Panc1 (cell line): ENCODE data around the gene SEC14L2. TPM values are rescaled to one million over a fixed set of nuclear protein-coding genes. Genes with fewer than 3 reads are reported as not detected.

Source experiments
- ATAC-seq: fragments of 200-7000 bp; cut with Tn5 transposase; 2 replicates; pipeline ENCODE4 v1.9.1; 2020; ENCODE audit warnings: mild to moderate bottlenecking, moderate library complexity
- BruUV-seq: library from RNA; stranded (reverse); fragments of 400-500 nt; replicated peaks from 2 replicates; lab custom pipeline; 2021; lab: Mats Ljungman, UMichigan
- CTCF ChIA-PET: fragments of 300-600 bp; sonication (Branson Sonifier 250); formaldehyde crosslinking; loops from one replicate; lab custom pipeline; 2022; ENCODE audit warnings: antibody characterized with exemption; lab: Charles Lee
- POLR2A ChIA-PET: fragments of 300-600 bp; sonication (Branson Sonifier 250); formaldehyde crosslinking; loops from one replicate; lab custom pipeline; 2022; ENCODE audit warnings: antibody characterized with exemption; lab: Charles Lee
- DNase-seq: peaks from one replicate; pipeline ENCODE4 v3.0.0-alpha.2; 2010; ENCODE audit warnings: low read depth, low spot score
- H3K27ac ChIP-seq: 2 replicates; pipeline ENCODE4 v1.5.1; 2011; ENCODE audit warnings: mild to moderate bottlenecking, low read length, inconsistent platforms
- H3K27me3 ChIP-seq: fragments of 200-500 bp; sonication (Bioruptor generic); 2 replicates; pipeline ENCODE4 v1.6.0; 2014; ENCODE audit warnings: low read length, inconsistent platforms; ENCODE audit not compliant: control insufficient read depth, insufficient read depth
- H3K36me3 ChIP-seq: fragments of 200-500 bp; sonication (Bioruptor generic); 2 replicates; pipeline ENCODE4 v1.5.1; 2014; ENCODE audit warnings: inconsistent platforms, mild to moderate bottlenecking, low read length, moderate library complexity; ENCODE audit not compliant: control insufficient read depth, insufficient read depth
- H3K4me1 ChIP-seq: 2 replicates; pipeline ENCODE4 v1.5.1; 2011; ENCODE audit warnings: inconsistent platforms, mild to moderate bottlenecking, low read length, moderate library complexity; ENCODE audit not compliant: control insufficient read depth, insufficient read depth
- H3K4me3 ChIP-seq, 2 experiments: 2 replicates each; pipeline ENCODE4 v1.5.1; 2011 to 2012; ENCODE audit warnings: low read depth in 2 of 2, low read length in 2 of 2, mild to moderate bottlenecking in 2 of 2, inconsistent platforms in 1 of 2, moderate library complexity in 1 of 2
- H3K9me3 ChIP-seq: fragments of 200-500 bp; sonication (Bioruptor generic); 2 replicates; pipeline ENCODE4 v1.5.1; 2014; ENCODE audit warnings: low read depth, mild to moderate bottlenecking, inconsistent platforms, low read length, moderate library complexity; ENCODE audit not compliant: control insufficient read depth, insufficient read depth
- POLR2AphosphoS5 ChIP-seq: IDR thresholded peaks from 2 replicates; pipeline ENCODE4 v1.6.1; 2012; ENCODE audit warnings: mild to moderate bottlenecking, low read depth, low read length, moderate library complexity
- SIN3A ChIP-seq: IDR thresholded peaks from 2 replicates; pipeline ENCODE4 v1.6.1; 2012; ENCODE audit warnings: low read depth, mild to moderate bottlenecking, low read length, moderate library complexity, borderline replicate concordance; ENCODE audit not compliant: insufficient read depth
- TCF7L2 ChIP-seq: IDR thresholded peaks from 2 replicates; pipeline ENCODE4 v1.6.1; 2011; ENCODE audit warnings: mild to moderate bottlenecking, low read depth, low read length, inconsistent platforms
- in situ Hi-C: cut with HindIII; loops from 2 replicates; pipeline ENCODE4 v1.10.0; 2016; ENCODE audit warnings: low sequenced_read_pairs, low pct_unique_long_range_greater_than_20kb
- intact Hi-C: fragments of 100-400 bp; cut with micrococcal nuclease; formaldehyde crosslinking; loops from one replicate; pipeline ENCODE4 v1.10.0; 2022; ENCODE audit not compliant: unreplicated experiment
- total RNA-seq: library from RNA; stranded (reverse); gene quantifications from one replicate; pipeline ENCODE4 v1.2.1, GENCODE V29; 2021; ENCODE audit not compliant: unreplicated experiment
- TF ChIP-seq, protein P1 (sequence below): fragments of 450-650 bp; IDR thresholded peaks from 2 replicates; pipeline ENCODE4 v1.5.1; 2017; ENCODE audit warnings: mild to moderate bottlenecking
- TF ChIP-seq, protein P2 (sequence below), 2 experiments: IDR thresholded peaks; 2 replicates each; pipeline ENCODE4 v1.6.1; 2011 to 2012; ENCODE audit warnings: low read depth in 2 of 2, control low read depth in 1 of 2, low read length in 1 of 2, mild to moderate bottlenecking in 1 of 2, moderate library complexity in 1 of 2; ENCODE audit not compliant: insufficient read depth in 1 of 2

Gene SEC14L2
- total RNA-seq, 1 experiment from 2014 or later, result 10.7 TPM

DNA sequence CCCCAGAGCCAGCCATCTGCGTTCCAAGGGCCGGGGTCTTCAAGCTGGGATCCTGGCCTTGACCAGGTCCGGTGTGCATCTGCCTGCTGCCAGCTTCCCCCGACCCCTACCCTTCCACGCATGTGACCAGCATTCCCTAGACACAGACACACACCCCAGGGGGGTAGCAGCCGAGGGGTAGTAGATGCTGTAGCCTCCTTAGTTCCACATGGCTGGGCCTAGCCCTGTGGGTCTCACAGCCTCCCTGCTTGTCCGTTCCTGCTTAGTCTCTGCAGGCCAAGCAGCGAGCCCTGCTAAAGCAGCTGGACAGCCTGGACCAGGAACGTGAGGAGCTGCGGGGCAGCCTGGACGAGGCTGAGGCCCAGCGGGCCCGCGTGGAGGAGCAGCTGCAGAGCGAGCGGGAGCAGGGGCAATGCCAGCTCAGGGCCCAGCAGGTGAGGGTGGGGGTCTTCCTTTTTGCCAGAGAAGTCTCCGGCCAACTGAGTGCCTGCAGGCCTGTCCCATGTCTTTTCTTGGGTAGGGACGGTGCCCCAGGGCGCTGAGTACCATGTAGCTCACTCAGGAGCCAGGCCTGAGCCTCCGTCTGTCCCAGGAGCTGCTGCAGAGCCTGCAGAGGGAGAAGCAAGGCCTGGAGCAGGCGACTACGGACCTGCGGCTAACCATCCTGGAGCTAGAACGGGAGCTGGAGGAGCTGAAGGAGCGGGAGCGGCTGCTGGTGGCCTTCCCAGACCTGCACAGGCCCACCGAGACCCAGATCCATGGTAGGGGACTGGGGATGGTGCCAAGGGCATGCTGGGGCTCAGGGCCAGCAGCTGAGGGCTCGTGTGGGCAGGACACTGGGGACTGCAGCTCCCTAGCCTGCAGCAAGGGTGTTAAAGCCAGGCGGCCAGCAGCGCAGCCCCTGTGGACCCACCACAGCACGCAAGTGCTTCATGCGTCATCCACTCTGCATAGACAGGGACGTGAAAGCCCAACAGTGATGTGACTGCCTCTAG lies 23.2 kb upstream of the SEC14L2 start:
- no peak for TF ChIP-seq SIN3A
- TF ChIP-seq POLR2AphosphoS5, result no peak
- TF ChIP-seq, protein P1, sequence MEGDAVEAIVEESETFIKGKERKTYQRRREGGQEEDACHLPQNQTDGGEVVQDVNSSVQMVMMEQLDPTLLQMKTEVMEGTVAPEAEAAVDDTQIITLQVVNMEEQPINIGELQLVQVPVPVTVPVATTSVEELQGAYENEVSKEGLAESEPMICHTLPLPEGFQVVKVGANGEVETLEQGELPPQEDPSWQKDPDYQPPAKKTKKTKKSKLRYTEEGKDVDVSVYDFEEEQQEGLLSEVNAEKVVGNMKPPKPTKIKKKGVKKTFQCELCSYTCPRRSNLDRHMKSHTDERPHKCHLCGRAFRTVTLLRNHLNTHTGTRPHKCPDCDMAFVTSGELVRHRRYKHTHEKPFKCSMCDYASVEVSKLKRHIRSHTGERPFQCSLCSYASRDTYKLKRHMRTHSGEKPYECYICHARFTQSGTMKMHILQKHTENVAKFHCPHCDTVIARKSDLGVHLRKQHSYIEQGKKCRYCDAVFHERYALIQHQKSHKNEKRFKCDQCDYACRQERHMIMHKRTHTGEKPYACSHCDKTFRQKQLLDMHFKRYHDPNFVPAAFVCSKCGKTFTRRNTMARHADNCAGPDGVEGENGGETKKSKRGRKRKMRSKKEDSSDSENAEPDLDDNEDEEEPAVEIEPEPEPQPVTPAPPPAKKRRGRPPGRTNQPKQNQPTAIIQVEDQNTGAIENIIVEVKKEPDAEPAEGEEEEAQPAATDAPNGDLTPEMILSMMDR, result no peak
- TF ChIP-seq, protein P2, sequence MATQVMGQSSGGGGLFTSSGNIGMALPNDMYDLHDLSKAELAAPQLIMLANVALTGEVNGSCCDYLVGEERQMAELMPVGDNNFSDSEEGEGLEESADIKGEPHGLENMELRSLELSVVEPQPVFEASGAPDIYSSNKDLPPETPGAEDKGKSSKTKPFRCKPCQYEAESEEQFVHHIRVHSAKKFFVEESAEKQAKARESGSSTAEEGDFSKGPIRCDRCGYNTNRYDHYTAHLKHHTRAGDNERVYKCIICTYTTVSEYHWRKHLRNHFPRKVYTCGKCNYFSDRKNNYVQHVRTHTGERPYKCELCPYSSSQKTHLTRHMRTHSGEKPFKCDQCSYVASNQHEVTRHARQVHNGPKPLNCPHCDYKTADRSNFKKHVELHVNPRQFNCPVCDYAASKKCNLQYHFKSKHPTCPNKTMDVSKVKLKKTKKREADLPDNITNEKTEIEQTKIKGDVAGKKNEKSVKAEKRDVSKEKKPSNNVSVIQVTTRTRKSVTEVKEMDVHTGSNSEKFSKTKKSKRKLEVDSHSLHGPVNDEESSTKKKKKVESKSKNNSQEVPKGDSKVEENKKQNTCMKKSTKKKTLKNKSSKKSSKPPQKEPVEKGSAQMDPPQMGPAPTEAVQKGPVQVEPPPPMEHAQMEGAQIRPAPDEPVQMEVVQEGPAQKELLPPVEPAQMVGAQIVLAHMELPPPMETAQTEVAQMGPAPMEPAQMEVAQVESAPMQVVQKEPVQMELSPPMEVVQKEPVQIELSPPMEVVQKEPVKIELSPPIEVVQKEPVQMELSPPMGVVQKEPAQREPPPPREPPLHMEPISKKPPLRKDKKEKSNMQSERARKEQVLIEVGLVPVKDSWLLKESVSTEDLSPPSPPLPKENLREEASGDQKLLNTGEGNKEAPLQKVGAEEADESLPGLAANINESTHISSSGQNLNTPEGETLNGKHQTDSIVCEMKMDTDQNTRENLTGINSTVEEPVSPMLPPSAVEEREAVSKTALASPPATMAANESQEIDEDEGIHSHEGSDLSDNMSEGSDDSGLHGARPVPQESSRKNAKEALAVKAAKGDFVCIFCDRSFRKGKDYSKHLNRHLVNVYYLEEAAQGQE (IDR thresholded peaks at IDR 0.05; ENCODE audit: insufficient read depth in 1 of 2, low read depth in 2 of 2, low read length in 1 of 2), result no peak
- TF ChIP-seq TCF7L2, result no peak
- in situ Hi-C loops, result no loop called here
- BruUV-seq, result no TSS peak
- Histone ChIP-seq H3K36me3 (no peaks in the 10 kb centered on the region), H3K9me3 (no peaks in the 10 kb centered on the region), H3K4me3 (no peak overlapping the region), H3K27ac (no peak overlapping the region), H3K27me3 (no peaks in the 10 kb centered on the region), H3K4me1 (no peaks in the 10 kb centered on the region; the same call in 1 of the 2 replicates)
- ChIA-PET CTCF (interaction anchor here (0.6 to 0.7 kb wide), 2 partner anchors 119 to 192 kb away, joined by 3 read pairs; no protein-coding TSS in a partner anchor), POLR2A (interaction anchor here (1.1 kb wide), 1 partner anchor 11 kb away, joined by 3 read pairs; no protein-coding TSS in a partner anchor)
- ATAC-seq (peak; percentile 39), DNase-seq (no peak)
- intact Hi-C loops, result no loop called here

DNA sequence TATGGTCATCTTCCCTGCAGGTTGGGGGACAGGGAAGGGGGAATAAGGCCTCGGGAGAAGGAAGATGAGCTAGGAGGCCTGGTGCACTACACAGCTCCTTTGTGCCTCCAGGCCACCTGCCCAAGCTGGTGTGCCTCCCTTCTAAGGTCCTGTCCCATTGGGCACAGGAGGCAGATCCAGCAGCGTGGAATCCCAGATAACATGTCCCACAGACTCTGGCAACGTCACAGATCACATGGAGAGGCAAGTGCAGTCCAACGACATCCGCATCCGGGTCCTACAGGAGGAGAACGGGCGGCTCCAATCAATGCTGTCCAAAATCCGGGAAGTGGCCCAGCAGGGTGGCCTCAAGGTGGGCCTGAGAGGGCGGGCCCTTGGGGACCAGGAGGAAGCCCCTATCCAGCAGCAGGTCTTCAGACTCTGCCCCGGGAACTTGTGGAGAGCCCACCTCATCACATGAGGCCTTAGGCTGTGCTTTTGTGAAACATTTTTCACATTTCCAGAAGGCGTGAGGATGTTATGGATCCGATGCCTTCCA lies 21.4 kb upstream of the SEC14L2 start:
- POLR2A ChIA-PET, result interaction anchor here (0.7 kb wide), 2 partner anchors 21 to 784 kb away, joined by 5 to 10 read pairs; no protein-coding TSS in a partner anchor
- Histone ChIP-seq H3K4me1 (no peaks in the 10 kb centered on the region; the same call in 1 of the 2 replicates), H3K4me3 (no peak overlapping the region), H3K36me3 (no peaks in the 10 kb centered on the region), H3K27me3 (no peaks in the 10 kb centered on the region), H3K9me3 (no peaks in the 10 kb centered on the region), H3K27ac (no peak overlapping the region)
- no TSS peak for BruUV-seq
- DNase-seq, result no peak
- no peak for ATAC-seq
- TF ChIP-seq POLR2AphosphoS5, result no peak
- TF ChIP-seq SIN3A, result no peak
- no peak for TF ChIP-seq TCF7L2
- TF ChIP-seq, protein P1, result no peak
- TF ChIP-seq, protein P2 (IDR thresholded peaks at IDR 0.05; ENCODE audit: insufficient read depth in 1 of 2, low read depth in 2 of 2, low read length in 1 of 2), result no peak
- in situ Hi-C loops, result no loop called here
- intact Hi-C loops, result no loop called here
- CTCF ChIA-PET, result no interaction called here
